K562 (cell line): Measurements from ENCODE around the gene LPAR3. TPM values are rescaled to one million over a fixed set of nuclear protein-coding genes. Genes with fewer than 3 reads are reported as not detected.

Source experiments
- ATAC-seq: fragments of 200-7000 bp; cut with Tn5 transposase; 3 replicates; pipeline ENCODE4 v1.9.1; 2020; ENCODE audit warnings: moderate library complexity
- BruUV-seq: library from RNA; stranded (reverse); fragments of 400-500 nt; replicated peaks from 2 replicates; lab custom pipeline; 2021; lab: Mats Ljungman, UMichigan
- CTCF ChIA-PET: fragments of 300-600 bp; formaldehyde crosslinking; extraction: SDS; loops from one replicate; lab custom pipeline; 2021; ENCODE audit warnings: low intra/inter-chr PET ratio; lab: Yijun Ruan, JAX
- POLR2A ChIA-PET: fragments of 300-600, 350-650 bp; sonication (Branson Sonifier 250); formaldehyde crosslinking; extraction: SDS; loops from one replicate; lab custom pipeline; 2021; ENCODE audit warnings: antibody characterized with exemption, inconsistent platforms; lab: Yijun Ruan, JAX
- DNase-seq, 4 experiments: peaks; one replicate each; pipeline versions ENCODE4 v3.0.0 to v3.0.0-alpha.2; 2011 to 2018; ENCODE audit warnings: low spot score in 3 of 4, mixed read lengths in 3 of 4; ENCODE audit errors: extremely low read depth in 1 of 4
- FAIRE-seq: peaks from 2 replicates; lab custom pipeline; 2011; peaks lifted over from hg19 to GRCh38; lab: Jason Lieb, UNC
- H2AFZ ChIP-seq: 2 replicates; pipeline ENCODE4 v1.6.0; 2011; ENCODE audit warnings: low read depth, low read length, control low read depth, inconsistent platforms
- H3K27ac ChIP-seq: fragments of 200-600 bp; 3 replicates; pipeline ENCODE4 v1.8.0; 2011; ENCODE audit warnings: low read depth, mild to moderate bottlenecking, control low read depth, inconsistent platforms, low read length, moderate library complexity, mixed read lengths; ENCODE audit errors: extremely low read depth
- H3K27me3 ChIP-seq, 2 experiments: fragments of 300-600 bp in 1 of 2; 2 replicates in 1 of 2; 3 replicates in 1 of 2; pipeline versions ENCODE4 v1.6.0 to v1.8.0; 2011; ENCODE audit warnings: inconsistent platforms in 2 of 2, low read length in 2 of 2, mild to moderate bottlenecking in 1 of 2, mixed read lengths in 1 of 2, moderate library complexity in 1 of 2; ENCODE audit not compliant: control insufficient read depth in 2 of 2, insufficient read depth in 2 of 2
- H3K36me3 ChIP-seq: fragments of 300-600 bp; 3 replicates; pipeline ENCODE4 v1.8.0; 2011; ENCODE audit warnings: mild to moderate bottlenecking, low read length, inconsistent platforms; ENCODE audit not compliant: control insufficient read depth, insufficient read depth
- H3K4me1 ChIP-seq, 2 experiments: fragments of 200-600 bp in 1 of 2; replicated peaks in 1 of 2; 2 replicates in 1 of 2; 3 replicates in 1 of 2; pipeline versions ENCODE4 v1.5.1 to v1.8.0; 2011; ENCODE audit warnings: inconsistent platforms in 2 of 2, low read length in 2 of 2, mild to moderate bottlenecking in 1 of 2, mixed read lengths in 1 of 2, moderate library complexity in 1 of 2; ENCODE audit not compliant: control insufficient read depth in 2 of 2, insufficient read depth in 2 of 2
- H3K4me2 ChIP-seq: 2 replicates; pipeline ENCODE4 v1.6.1; 2011; ENCODE audit warnings: low read length, control low read depth, inconsistent platforms, mixed read lengths; ENCODE audit not compliant: insufficient read depth
- H3K4me3 ChIP-seq: fragments of 200-600 bp; sonication (generic), shearing (Covaris generic); 2 replicates; pipeline ENCODE4 v1.5.1; 2016; ENCODE audit warnings: control low read depth, inconsistent platforms
- H3K79me2 ChIP-seq: fragments of 200-600 bp; 3 replicates; pipeline ENCODE4 v1.8.0; 2011; ENCODE audit warnings: low read length, inconsistent platforms; ENCODE audit not compliant: control insufficient read depth, insufficient read depth
- H3K9ac ChIP-seq, 2 experiments: 2 replicates each; pipeline versions ENCODE4 v1.6.0 to v1.6.1; 2011; ENCODE audit warnings: low read depth in 2 of 2, low read length in 2 of 2, control low read depth in 1 of 2, inconsistent platforms in 1 of 2, mild to moderate bottlenecking in 1 of 2, mixed read lengths in 1 of 2; ENCODE audit not compliant: insufficient read depth in 1 of 2
- H3K9me1 ChIP-seq: one replicate; pipeline ENCODE4 v1.6.0; 2011; ENCODE audit warnings: inconsistent platforms, mild to moderate bottlenecking, low read length, moderate library complexity; ENCODE audit not compliant: control insufficient read depth, insufficient read depth
- H3K9me3 ChIP-seq: replicated peaks from 2 replicates; pipeline ENCODE4 v1.5.1; 2011; ENCODE audit warnings: low read depth, low read length, inconsistent platforms; ENCODE audit not compliant: control insufficient read depth, insufficient read depth
- H4K20me1 ChIP-seq: replicated peaks from 2 replicates; pipeline ENCODE4 v1.6.1; 2011; ENCODE audit warnings: low read length, inconsistent platforms, mixed read lengths; ENCODE audit not compliant: control insufficient read depth, insufficient read depth
- BRD9 ChIP-seq: fragments of 450-650 bp; IDR thresholded peaks from 2 replicates; pipeline ENCODE4 v1.6.1; 2018; ENCODE audit warnings: low read depth; ENCODE audit not compliant: partially characterized antibody
- JUN ChIP-seq, 2 experiments: sonication (generic) in 1 of 2; formaldehyde crosslinking in 1 of 2; IDR thresholded peaks; 2 replicates each; pipeline versions ENCODE4 v1.6.1 to v1.8.0; 2012 to 2022; ENCODE audit warnings: borderline replicate concordance in 2 of 2, mild to moderate bottlenecking in 2 of 2, improper control_type of control experiment in 1 of 2, low read depth in 1 of 2, low read length in 1 of 2, missing genetic modification reagents in 1 of 2
- ZMIZ1 ChIP-seq, 2 experiments: fragments of 150-350 bp in 1 of 2; IDR thresholded peaks; 2 replicates each; pipeline ENCODE4 v1.6.1; 2012 to 2016; ENCODE audit warnings: low read depth in 2 of 2, low read length in 2 of 2, mild to moderate bottlenecking in 1 of 2, moderate library complexity in 1 of 2
- WGBS: fragments of 100-300 bp; shearing (Covaris generic); methylation state at CpG from one replicate; pipeline ENCODE4 v1.1.6; 2016; ENCODE audit warnings: low coverage, mixed read lengths; ENCODE audit not compliant: insufficient coverage; ENCODE audit errors: missing lambda C conversion rate; 5-methylcytosine and 5-hydroxymethylcytosine counted together
- in situ Hi-C: fragments of 300-500 bp; cut with MboI; formaldehyde crosslinking; loops from 4 replicates; pipeline ENCODE4 v1.15.0; 2018; ENCODE audit warnings: inconsistent platforms, mixed read lengths
- intact Hi-C: fragments of 100-400 bp; cut with micrococcal nuclease; formaldehyde crosslinking; loops from 2 replicates; pipeline ENCODE4 v1.14.2; 2022
- polyA plus RNA-seq, 8 experiments: library from polyadenylated mRNA; depleted of rRNA in 4 of 8; stranded (reverse) in 5 of 8; unstranded in 3 of 8; fragments of >200 nt; fragmentation: Nextera tagmentation in 2 of 8; fragmentation: Illumina TruSeq in 1 of 8; extraction: Ambion mirVana in 2 of 8; extraction: Trizol in 1 of 8; gene quantifications; 2 replicates each; pipeline versions ENCODE4 v1.2.1 to v1.2.3, GENCODE V29; 2011 to 2014; ENCODE audit warnings: inconsistent platforms in 1 of 8, missing spikeins in 1 of 8
- total RNA-seq, 7 experiments: library from RNA; depleted of rRNA in 6 of 7; stranded (reverse); fragments of >200 nt in 6 of 7; fragmentation: Illumina TruSeq in 2 of 7; extraction: Trizol in 2 of 7; gene quantifications; 2 replicates each; pipeline versions ENCODE4 v1.2.1 to v1.2.3, GENCODE V29; 2011 to 2021; ENCODE audit warnings: low replicate concordance in 1 of 7

LPAR3 gene
- total and polyA plus RNA-seq, 9 of the 15 experiments (the other 6 are each of a cell fraction or from before 2014, with no cell fraction given) = 0.11 TPM; not detected in 8

GRCh38 chr1:84883286-84883685, 9.7 kb downstream of the LPAR3 start (continued):
- TF ChIP-seq BRD9 = no peak
- TF ChIP-seq ZMIZ1 (IDR thresholded peaks at IDR 0.05; ENCODE audit: low read depth in 2 of 2, low read length in 2 of 2) = no peak

- TF ChIP-seq JUN (IDR thresholded peaks at IDR 0.05; ENCODE audit: borderline replicate concordance, low read depth, low read length) (no peak), JUN (CRISPR knock-in tag; IDR thresholded peaks at IDR 0.05; ENCODE audit: borderline replicate concordance) (no peak)
- 0% methylated on average over 4 of the region's 4 CpGs for WGBS
- Histone ChIP-seq H3K4me2 (no peak overlapping the region), H3K27ac (no peak overlapping the region), H3K4me1 (no peaks in the 10 kb centered on the region), H3K4me3 (no peak overlapping the region), H3K36me3 (no peaks in the 10 kb centered on the region), H3K27me3 (no peaks in the 10 kb centered on the region), H3K9ac (no peak overlapping the region), H3K9me3 (no peaks in the 10 kb centered on the region), H4K20me1 (no peaks in the 10 kb centered on the region), H3K79me2 (no peaks in the 10 kb centered on the region), H3K9me1 (no peaks in the 10 kb centered on the region), H2AFZ (no peak overlapping the region)
- intact Hi-C loops (no loop called here), in situ Hi-C loops (no loop called here)
- BruUV-seq = no TSS peak
- POLR2A ChIA-PET = interaction anchor here (1.2 kb wide), 1 partner anchor 26 kb away, joined by 3 read pairs; no protein-coding TSS in a partner anchor
- DNase-seq = no peak
- no peak for FAIRE-seq
- CTCF ChIA-PET = no interaction called here
- no peak for ATAC-seq
Measured at GRCh38 chr1:84877592-84877991, 15.4 kb downstream of the LPAR3 start.
